Ovary (tissue), 9 donors: Measurements from ENCODE around the gene PLCG1. TPM values are rescaled to one million over a fixed set of nuclear protein-coding genes. Genes with fewer than 3 reads are reported as not detected.
A peak's percentile ranks its signal among the peaks of the same experiment; 100 is the strongest.

Experiments
- DNase-seq, 5 donors: peaks; one replicate each; pipeline ENCODE4 v3.0.0-alpha.2; 2019 to 2020
- H3K27ac ChIP-seq, 2 donors: fragments of 200-600 bp; one replicate each; pipeline versions ENCODE4 v1.5.1 to v1.8.0; 2019 to 2022
- H3K27me3 ChIP-seq: fragments of 200-600 bp; one replicate; pipeline ENCODE4 v1.8.0; 2022
- H3K36me3 ChIP-seq: fragments of 200-600 bp; sonication (generic); one replicate; pipeline ENCODE4 v1.5.1; 2019
- H3K4me1 ChIP-seq: one replicate; pipeline ENCODE4 v1.8.1; 2013; ENCODE audit warnings: mild to moderate bottlenecking, moderate library complexity; ENCODE audit not compliant: insufficient read depth
- H3K4me3 ChIP-seq: fragments of 200-600 bp; sonication (generic); one replicate; pipeline ENCODE4 v1.5.1; 2017
- H3K9me3 ChIP-seq, 2 donors: fragments of 200-600 bp in 1 of 2; sonication (generic) in 1 of 2; one replicate each; pipeline versions ENCODE4 v1.5.1 to v1.8.1; 2013 to 2019; ENCODE audit warnings: mild to moderate bottlenecking in 1 of 2, moderate library complexity in 1 of 2
- CTCF ChIP-seq, 3 donors: fragments of 450-650 bp in 2 of 3; fragments of 200-600 bp in 1 of 3; IDR thresholded peaks; one replicate each; pipeline versions ENCODE4 v1.5.1 to v1.8.0; 2016 to 2022; ENCODE audit warnings: antibody characterized with exemption in 3 of 3, mild to moderate bottlenecking in 1 of 3
- EP300 ChIP-seq: sonication (generic); formaldehyde crosslinking; IDR thresholded peaks from one replicate; pipeline ENCODE4 v1.6.1; 2017; ENCODE audit warnings: antibody characterized with exemption
- POLR2A ChIP-seq: fragments of 450-650 bp; IDR thresholded peaks from one replicate; pipeline ENCODE4 v1.6.1; 2017; ENCODE audit warnings: antibody characterized with exemption, mild to moderate bottlenecking, moderate library complexity
- whole genome bisulfite sequencing, 3 donors: extraction: QIAGEN DNeasy Blood & Tissue Kit in 1 of 3; methylation state at CpG; one replicate each; pipeline versions ENCODE4 v1.1.5 to v1.1.7; 2013 to 2017; 5-methylcytosine and 5-hydroxymethylcytosine counted together
- intact Hi-C, 4 donors: fragments of 100-400 bp; cut with DNase I; formaldehyde crosslinking; loops; one replicate each; pipeline versions ENCODE4 v1.11.0 to v1.15.1; 2022 to 2023
- polyA plus RNA-seq, 2 donors: library from polyadenylated mRNA; stranded (reverse); fragments of 200-250 nt in 1 of 2; fragments of 350-450 nt in 1 of 2; fragmentation: Illumina TruSeq in 1 of 2; extraction: RNeasy Lipid Tissue Mini Kit (QIAGEN cat#74804) in 1 of 2; gene quantifications; one replicate each; pipeline ENCODE4 v1.2.3, GENCODE V29; 2013 to 2014
- total RNA-seq, 7 donors: library from RNA; depleted of rRNA in 2 of 7; stranded (reverse); fragments of >200 nt in 2 of 7; fragmentation: NEBNext Ultra II Directional in 3 of 7; extraction: Animal tissue kit (Norgen Biotek cat#: 25700) in 3 of 7; gene quantifications; one replicate each; pipeline versions ENCODE4 v1.1.0 to v1.2.4, GENCODE V29; 2016 to 2023
- donor health status: DM: no; HTN: no; CAD: no; lungs with moderate emphysema.
- donor health status: DM: no; HTN: no; CAD: no.
- donor health status: Bipolar disorder and iron deficiency.
- donor health status: DM: yes; HTN: yes; CAD: no.
- donor health status: DM: no; HTN: no; CAD: no.
- donor health status: DM: yes; HTN: yes; CAD: no.

PLCG1 gene
- total and polyA plus RNA-seq, 9 donors = 56.1 to 158 (median 101) TPM

- 73 to 82% (median 78%) methylated on average over 4 of the region's 4 CpGs for WGBS, 3 donors
- intact Hi-C loops = loop anchor here in 2 of 4 donors (5.0 to 10.0 kb wide), 3 partner anchors 97 to 127 kb away; no protein-coding TSS in a partner anchor
- Histone ChIP-seq H3K9me3 (no peaks in the 10 kb centered on the region), H3K36me3 (no peaks in the 10 kb centered on the region), H3K4me1 (no peaks in the 10 kb centered on the region), H3K27me3 (no peaks in the 10 kb centered on the region), H3K27ac (no peak overlapping the region), H3K4me3 (no peak overlapping the region)
- no peak for TF ChIP-seq CTCF (IDR thresholded peaks at IDR 0.05)
- TF ChIP-seq POLR2A = no peak
- TF ChIP-seq EP300 = no peak
- no peak for DNase-seq
Observed at GRCh38 chr20:41091927-41092326, 45.4 kb upstream of the PLCG1 start.

- Histone ChIP-seq H3K27me3 (no peaks in the 10 kb centered on the region), H3K27ac (no peak overlapping the region), H3K4me3 (no peak overlapping the region), H3K4me1 (no peaks in the 10 kb centered on the region), H3K9me3 (no peaks in the 10 kb centered on the region), H3K36me3 (no peaks in the 10 kb centered on the region)
- intact Hi-C loops = loop anchor here (2.0 to 10.0 kb wide), 4 partner anchors 100 to 130 kb away; no protein-coding TSS in a partner anchor
- WGBS, 3 donors = 96 to 99% (median 98%) methylated on average over 2 of the region's 2 CpGs
- TF ChIP-seq POLR2A (no peak), CTCF (IDR thresholded peaks at IDR 0.05) (no peak), EP300 (no peak)
- DNase-seq = no peak
Observed at GRCh38 chr20:41094353-41095055, 42.8 kb upstream of the PLCG1 start.

DNA sequence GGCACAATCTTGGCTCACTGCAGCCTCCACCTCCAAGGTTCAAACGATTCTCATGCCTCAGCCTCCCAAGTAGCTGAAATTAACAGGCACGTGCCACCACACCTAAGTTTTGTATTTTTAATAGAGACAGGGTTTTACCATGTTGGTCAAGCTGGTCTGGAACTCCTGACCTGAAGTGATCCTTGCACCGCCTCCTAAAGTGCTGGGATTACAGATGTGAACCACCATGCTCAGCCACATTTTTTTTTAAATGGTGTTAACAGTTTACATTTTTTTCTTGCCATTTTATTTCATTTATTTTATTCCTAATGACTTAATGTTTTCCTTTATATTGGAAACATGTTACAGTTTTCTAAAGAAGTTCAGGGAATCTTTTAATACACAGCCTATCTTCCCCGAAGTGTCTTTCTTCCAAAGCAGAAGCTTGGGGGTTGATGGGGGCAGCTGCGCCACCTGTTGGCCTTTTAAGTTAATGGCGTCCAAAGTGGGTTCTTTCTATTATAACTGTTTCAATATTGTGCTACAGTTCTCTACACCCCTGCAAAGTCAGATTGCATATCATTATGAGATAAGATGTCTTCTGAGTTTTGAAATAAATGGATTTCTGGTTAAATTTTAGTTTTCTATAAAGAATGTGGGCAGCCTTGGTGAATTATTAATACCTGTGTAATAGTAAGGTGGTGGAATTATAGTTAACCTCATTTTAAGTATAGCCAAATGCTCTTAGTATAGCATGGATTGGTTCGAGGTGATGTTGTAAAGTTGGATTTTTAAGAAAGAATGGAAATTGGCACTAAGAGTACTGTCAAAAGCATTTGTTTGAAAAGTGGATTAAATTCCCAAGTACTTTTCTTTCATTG is 42.0 kb upstream of the PLCG1 start:
- H3K4me3 ChIP-seq = no peak overlapping the region
- peak; percentile 22 to 74 (median 61) for DNase-seq
- no peaks in the 10 kb centered on the region for H3K36me3 ChIP-seq
- 34 to 37% (median 34%) methylated on average over 7 of the region's 7 CpGs for WGBS, 3 donors
- no peak overlapping the region for H3K27ac ChIP-seq
- intact Hi-C loops = loop anchor here in 3 of 4 donors (2.0 to 10.0 kb wide), 4 partner anchors 101 to 131 kb away; no protein-coding TSS in a partner anchor
- TF ChIP-seq EP300 (no peak), CTCF (IDR thresholded peaks at IDR 0.05) (peak; percentile 61 to 75 (median 64))
- H3K9me3 ChIP-seq = no peaks in the 10 kb centered on the region
- no peaks in the 10 kb centered on the region for H3K4me1 ChIP-seq
- H3K27me3 ChIP-seq = no peaks in the 10 kb centered on the region

- Histone ChIP-seq H3K36me3 (no peaks in the 10 kb centered on the region), H3K9me3 (no peaks in the 10 kb centered on the region), H3K4me1 (no peaks in the 10 kb centered on the region), H3K27ac (no peak overlapping the region), H3K27me3 (no peaks in the 10 kb centered on the region), H3K4me3 (no peak overlapping the region)
- 64 to 69% (median 67%) methylated on average over 4 of the region's 4 CpGs for WGBS, 3 donors
- intact Hi-C loops = loop anchor here in 2 of 4 donors (5.0 to 10.0 kb wide), 3 partner anchors 104 to 134 kb away; no protein-coding TSS in a partner anchor
- TF ChIP-seq CTCF (IDR thresholded peaks at IDR 0.05) = no peak
- no peak for TF ChIP-seq EP300
- no peak for TF ChIP-seq POLR2A
- DNase-seq = no peak
Observed at GRCh38 chr20:41098703-41099250, 38.6 kb upstream of the PLCG1 start.
